DND-41 (cell line): ENCODE data around the gene LHX4.

ENCODE experiments used
- ATAC-seq: fragments of 200-7000 bp; cut with Tn5 transposase; 3 replicates; pipeline ENCODE4 v1.9.1; 2021; ENCODE audit warnings: low read depth; ENCODE audit not compliant: insufficient read depth
- DNase-seq: peaks from one replicate; pipeline ENCODE4 v3.0.0-alpha.2; 2020
- H2AFZ ChIP-seq: 2 replicates; pipeline ENCODE4 v1.6.0; 2012; ENCODE audit warnings: low read depth, low read length
- H3K27ac ChIP-seq: 2 replicates; pipeline ENCODE4 v1.5.1; 2012; ENCODE audit warnings: low read length, inconsistent platforms
- H3K27me3 ChIP-seq: fragments of 200-600 bp; sonication (generic); 2 replicates; pipeline ENCODE4 v1.6.0; 2012; ENCODE audit warnings: low read length, mild to moderate bottlenecking, inconsistent platforms; ENCODE audit not compliant: insufficient read depth, poor library complexity
- H3K36me3 ChIP-seq: 2 replicates; pipeline ENCODE4 v1.5.1; 2012; ENCODE audit warnings: low read length, inconsistent platforms; ENCODE audit not compliant: insufficient read depth
- H3K4me1 ChIP-seq: 2 replicates; pipeline ENCODE4 v1.5.1; 2012; ENCODE audit warnings: mild to moderate bottlenecking, low read length; ENCODE audit not compliant: insufficient read depth
- H3K4me2 ChIP-seq: 2 replicates; pipeline ENCODE4 v1.6.0; 2012; ENCODE audit warnings: mild to moderate bottlenecking, moderate library complexity, low read length, inconsistent platforms; ENCODE audit not compliant: insufficient read depth
- H3K4me3 ChIP-seq, 2 experiments: fragments of 200-600 bp in 1 of 2; shearing (Covaris generic) in 1 of 2; 2 replicates each; pipeline ENCODE4 v1.5.1; 2012 to 2016; ENCODE audit warnings: inconsistent platforms in 2 of 2, low read length in 2 of 2, mild to moderate bottlenecking in 2 of 2, low read depth in 1 of 2, moderate library complexity in 1 of 2
- H3K79me2 ChIP-seq: 2 replicates; pipeline ENCODE4 v1.6.0; 2012; ENCODE audit warnings: low read length, inconsistent platforms; ENCODE audit not compliant: insufficient read depth
- H3K9ac ChIP-seq: 2 replicates; pipeline ENCODE4 v1.6.0; 2012; ENCODE audit warnings: low read depth, mild to moderate bottlenecking, inconsistent platforms, low read length, moderate library complexity
- H3K9me3 ChIP-seq: 2 replicates; pipeline ENCODE4 v1.5.1; 2012; ENCODE audit warnings: low read length, moderate library complexity, mild to moderate bottlenecking, inconsistent platforms; ENCODE audit not compliant: insufficient read depth, severe bottlenecking
- H4K20me1 ChIP-seq: 2 replicates; pipeline ENCODE4 v1.6.0; 2012; ENCODE audit warnings: low read length; ENCODE audit not compliant: insufficient read depth
- CTCF ChIP-seq: IDR thresholded peaks from 2 replicates; pipeline ENCODE4 v1.5.1; 2012; ENCODE audit warnings: borderline replicate concordance, low read length, moderate library complexity, mild to moderate bottlenecking; ENCODE audit not compliant: poor library complexity, severe bottlenecking; ENCODE audit errors: extremely low read depth
- EZH2 ChIP-seq: IDR thresholded peaks from 3 replicates; pipeline ENCODE4 v1.6.1; 2012; ENCODE audit warnings: borderline replicate concordance, low read depth, mild to moderate bottlenecking, moderate library complexity, low read length, inconsistent platforms; ENCODE audit not compliant: severe bottlenecking

LHX4 gene

GRCh38 chr1:180278194-180278515, 48.1 kb downstream of the LHX4 start:
- no peaks in the 10 kb centered on the region for H3K27me3 ChIP-seq
- H3K79me2 ChIP-seq, result no peaks in the 10 kb centered on the region
- no peak overlapping the region for H3K4me3 ChIP-seq
- H3K36me3 ChIP-seq, result peaks cover 46% of the 10 kb centered on the region
- H3K4me1 ChIP-seq, result no peaks in the 10 kb centered on the region
- TF ChIP-seq CTCF (no peak), EZH2 (no peak)
- no peak overlapping the region for H3K4me2 ChIP-seq
- no peak overlapping the region for H2AFZ ChIP-seq
- ATAC-seq, result no peak
- no peaks in the 10 kb centered on the region for H3K9me3 ChIP-seq
- no peak overlapping the region for H3K27ac ChIP-seq
- no peaks in the 10 kb centered on the region for H4K20me1 ChIP-seq
- DNase-seq, result no peak
- H3K9ac ChIP-seq, result no peak overlapping the region

- H3K9me3 ChIP-seq, result no peaks in the 10 kb centered on the region
- no peak overlapping the region for H2AFZ ChIP-seq
- no peak for ATAC-seq
- no peak overlapping the region for H3K9ac ChIP-seq
- no peaks in the 10 kb centered on the region for H3K4me1 ChIP-seq
- no peaks in the 10 kb centered on the region for H4K20me1 ChIP-seq
- DNase-seq, result no peak
- no peak overlapping the region for H3K4me2 ChIP-seq
- H3K36me3 ChIP-seq, result peaks cover 45% of the 10 kb centered on the region
- H3K79me2 ChIP-seq, result no peaks in the 10 kb centered on the region
- TF ChIP-seq EZH2 (no peak), CTCF (no peak)
- no peak overlapping the region for H3K27ac ChIP-seq
- no peaks in the 10 kb centered on the region for H3K27me3 ChIP-seq
- no peak overlapping the region for H3K4me3 ChIP-seq
Measured at GRCh38 chr1:180278596-180279395, 48.7 kb downstream of the LHX4 start.

GRCh38 chr1:180279651-180280050, 49.6 kb downstream of the LHX4 start:
- H3K27me3 ChIP-seq, result no peaks in the 10 kb centered on the region
- no peaks in the 10 kb centered on the region for H3K9me3 ChIP-seq
- ATAC-seq (no peak), DNase-seq (no peak)
- H3K9ac ChIP-seq, result no peak overlapping the region
- no peak overlapping the region for H3K27ac ChIP-seq
- no peak overlapping the region for H3K4me3 ChIP-seq
- no peak overlapping the region for H3K4me2 ChIP-seq
- H3K79me2 ChIP-seq, result no peaks in the 10 kb centered on the region
- no peaks in the 10 kb centered on the region for H4K20me1 ChIP-seq
- no peak overlapping the region for H2AFZ ChIP-seq
- H3K36me3 ChIP-seq, result peaks cover 41% of the 10 kb centered on the region
- no peaks in the 10 kb centered on the region for H3K4me1 ChIP-seq
- TF ChIP-seq EZH2, result no peak
- TF ChIP-seq CTCF, result no peak

- Histone ChIP-seq H3K36me3 (peaks cover 41% of the 10 kb centered on the region), H3K4me3 (no peak overlapping the region), H3K4me2 (no peak overlapping the region), H3K9ac (no peak overlapping the region), H2AFZ (no peak overlapping the region), H3K79me2 (no peaks in the 10 kb centered on the region), H3K27ac (no peak overlapping the region), H4K20me1 (no peaks in the 10 kb centered on the region), H3K27me3 (no peaks in the 10 kb centered on the region), H3K4me1 (no peaks in the 10 kb centered on the region), H3K9me3 (no peaks in the 10 kb centered on the region)
- no peak for ATAC-seq
- TF ChIP-seq CTCF (no peak), EZH2 (no peak)
- DNase-seq, result no peak
Measured at GRCh38 chr1:180280617-180281016, 50.6 kb downstream of the LHX4 start.
